ENCODE data around the gene PGLYRP2. TPM values are rescaled to one million over a fixed set of nuclear protein-coding genes. Genes with fewer than 3 reads are reported as not detected.

The PGLYRP2 gene
- total and polyA plus RNA-seq, 5 experiments from 2014 or later = 0.37 to 0.72 (median 0.69) TPM

DNA sequence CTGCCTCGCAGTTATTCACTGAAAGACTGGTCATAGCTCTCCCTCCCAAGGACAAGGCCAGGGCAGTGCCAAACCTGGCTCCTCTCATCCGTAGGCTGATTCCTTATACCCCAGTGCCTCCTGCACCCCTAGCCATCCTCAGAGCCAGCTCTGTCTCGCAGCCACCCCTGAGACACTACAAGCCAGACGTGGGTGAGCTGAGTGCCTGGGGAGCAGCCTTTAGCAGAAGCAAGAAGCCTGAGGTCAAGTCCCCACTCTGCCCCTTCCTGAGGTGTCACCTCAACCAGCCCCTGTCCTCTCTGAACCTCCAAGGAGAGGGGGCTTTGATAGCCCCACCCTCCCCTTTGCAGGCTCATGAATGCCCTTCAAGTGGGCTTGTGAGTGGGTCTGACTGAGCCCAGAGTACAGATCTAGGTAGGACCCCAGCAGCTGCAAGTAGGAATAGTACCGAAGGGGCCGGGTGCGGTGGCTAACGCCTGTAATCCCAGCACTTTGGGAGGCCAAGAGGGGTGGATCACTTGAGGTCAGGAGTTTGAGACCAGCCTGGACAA is 45.7 kb downstream of the PGLYRP2 start:
- Mint-ChIP-seq H3K27ac (peak overlapping the region; percentile 84 to 99 (median 95)), H3K4me3 (peak overlapping the region; percentile 88 to 99 (median 94)), H3K27me3 (no peaks in the 10 kb centered on the region), H3K9me3 (no peaks in the 10 kb centered on the region), H3K36me3 (no peaks in the 10 kb centered on the region), H3K4me1 (peaks cover 19 to 32% (median 27%) of the 10 kb centered on the region in 4 donors)
- ATAC-seq (no peak), DNase-seq (peak in 1 of 10 donors; percentile 61)
- POLR2A ChIA-PET = interaction anchor here (0.6 to 6.8 kb wide), 16 partner anchors 11 to 122 kb away, joined by 3 to 87 read pairs (median 6); partner anchors contain the start of genes AKAP8, AKAP8L, RASAL3 and WIZ

DNA sequence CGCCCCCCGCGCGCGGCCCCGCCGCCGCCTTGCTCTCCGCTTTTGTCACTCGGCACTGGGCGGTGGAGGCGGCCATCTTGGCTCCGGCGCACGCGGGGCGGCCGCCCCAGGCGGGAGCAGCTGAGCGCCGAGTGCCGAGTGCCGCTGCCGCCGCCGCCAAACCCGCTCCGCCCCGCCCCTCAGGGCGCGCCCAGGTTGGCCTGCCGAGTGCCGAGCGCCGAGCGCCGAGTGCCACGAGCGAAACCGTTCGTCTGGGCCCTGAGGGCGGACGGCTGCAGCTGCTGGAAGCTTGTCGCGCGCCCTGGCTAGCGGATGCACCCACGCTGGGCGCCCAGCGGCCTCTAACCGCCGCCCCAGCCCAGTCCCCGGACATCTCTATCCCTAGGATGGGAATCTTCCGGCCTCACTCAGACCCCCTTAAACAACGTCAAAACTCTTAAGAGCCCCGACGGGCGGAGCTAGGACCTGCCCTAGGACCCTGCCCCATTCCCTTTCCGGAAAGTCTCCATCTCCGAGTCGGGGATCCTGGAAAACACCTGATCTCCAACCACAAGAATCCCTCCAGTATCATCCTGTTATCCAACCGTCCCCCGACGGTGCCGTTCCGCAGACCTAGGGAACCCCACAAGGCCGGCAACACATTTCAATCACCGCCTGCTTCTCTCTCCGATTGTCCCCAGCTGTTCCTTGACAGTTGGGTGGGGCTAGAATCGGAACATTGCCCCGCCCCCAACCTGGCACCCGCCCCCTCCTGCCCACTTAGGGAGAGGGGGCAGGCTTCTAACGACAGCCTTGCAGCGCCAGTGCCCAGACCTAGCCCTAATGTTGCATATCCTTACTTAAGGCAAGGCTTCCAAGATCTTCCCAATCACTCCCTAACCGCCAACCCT is 46.4 kb downstream of the PGLYRP2 start:
- DNase-seq (peak; percentile 83 to 94 (median 90)), ATAC-seq (peak; percentile 89 to 94)
- Mint-ChIP-seq H3K4me3 (peak overlapping the region; percentile 88 to 99 (median 94)), H3K27ac (peak overlapping the region; percentile 84 to 99 (median 95)), H3K27me3 (no peaks in the 10 kb centered on the region), H3K36me3 (no peaks in the 10 kb centered on the region), H3K4me1 (peaks cover 19 to 34% (median 29%) of the 10 kb centered on the region in 4 donors), H3K9me3 (no peaks in the 10 kb centered on the region)
- POLR2A ChIA-PET = interaction anchor here (0.6 to 6.8 kb wide), 18 partner anchors 10 to 123 kb away, joined by 3 to 87 read pairs (median 6); partner anchors contain the start of genes AKAP8, AKAP8L, BRD4 and RASAL3

- ATAC-seq = peak; percentile 1 to 10
- no peaks in the 10 kb centered on the region for H3K27me3 Mint-ChIP-seq
- H3K4me3 Mint-ChIP-seq = peak overlapping the region; percentile 94 to 98 (median 96)
- H3K4me1 Mint-ChIP-seq = peaks cover 19 to 38% (median 29%) of the 10 kb centered on the region in 4 donors
- peak in 2 of 10 donors; percentile 26 to 59 for DNase-seq
- POLR2A ChIA-PET = interaction anchor here (0.8 to 6.8 kb wide), 15 partner anchors 10 to 124 kb away, joined by 3 to 87 read pairs (median 8); partner anchors contain the start of genes AKAP8, AKAP8L, RASAL3 and WIZ
- no peaks in the 10 kb centered on the region for H3K9me3 Mint-ChIP-seq
- H3K36me3 Mint-ChIP-seq = peaks cover 0 to 4% (median 4%) of the 10 kb centered on the region in 3 donors
- peak overlapping the region; percentile 77 to 97 (median 95) for H3K27ac Mint-ChIP-seq
Observed at GRCh38 chr19:15432018-15432494, 47.2 kb downstream of the PGLYRP2 start.

DNA sequence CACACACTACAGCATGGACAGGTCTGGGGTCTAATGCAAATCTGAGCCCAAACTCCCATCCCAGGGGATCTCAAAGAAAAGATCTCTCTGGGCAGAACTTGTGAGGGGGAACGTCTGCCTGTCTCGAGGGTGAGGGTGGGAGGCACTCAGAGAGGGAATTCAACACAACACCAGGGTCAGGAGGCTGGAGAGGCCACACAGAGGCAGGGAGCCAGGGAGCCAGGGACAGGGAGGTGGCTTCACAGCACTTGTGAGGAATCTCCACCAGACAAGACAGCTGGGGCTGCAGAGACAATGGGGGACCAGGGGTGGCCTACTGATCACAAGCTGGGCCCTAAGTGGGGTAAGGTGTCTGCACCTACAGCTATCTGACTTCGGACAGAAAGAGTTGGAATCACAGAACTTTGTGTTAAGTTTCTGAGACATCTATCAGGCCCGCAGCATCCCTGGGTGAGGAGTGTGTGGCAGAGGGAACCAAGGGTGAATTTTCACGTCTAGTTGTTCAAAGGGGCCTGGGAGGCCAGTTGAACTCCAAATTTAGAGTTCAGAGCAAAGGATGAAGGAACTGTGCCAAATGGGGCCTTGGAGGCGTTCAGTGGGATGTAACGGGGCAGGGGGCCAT is 47.8 kb downstream of the PGLYRP2 start:
- peaks cover 0 to 9% (median 5%) of the 10 kb centered on the region in 3 donors for H3K36me3 Mint-ChIP-seq
- H3K27me3 Mint-ChIP-seq = no peaks in the 10 kb centered on the region
- ATAC-seq = no peak
- H3K4me1 Mint-ChIP-seq = peaks cover 19 to 38% (median 29%) of the 10 kb centered on the region in 4 donors
- peak overlapping the region; percentile 94 to 98 (median 96) for H3K4me3 Mint-ChIP-seq
- H3K27ac Mint-ChIP-seq = peak overlapping the region; percentile 77 to 97 (median 95)
- POLR2A ChIA-PET = interaction anchor here (0.9 to 6.8 kb wide), 6 partner anchors 13 to 120 kb away, joined by 3 to 87 read pairs (median 11); partner anchors contain the start of genes AKAP8L and WIZ
- no peaks in the 10 kb centered on the region for H3K9me3 Mint-ChIP-seq
- DNase-seq = peak in 1 of 10 donors; percentile 53

- ATAC-seq = no peak
Observed at GRCh38 chr19:15430526-15431120, 48.7 kb downstream of the PGLYRP2 start.

GRCh38 chr19:15429825-15430467 is 49.4 kb downstream of the PGLYRP2 start:
- POLR2A ChIA-PET = interaction anchor here (0.7 to 6.8 kb wide), 5 partner anchors 12 to 150 kb away, joined by 3 to 87 read pairs (median 3); partner anchors contain the start of gene AKAP8L
- DNase-seq = no peak

More at GRCh38 chr19:15430526-15431120, 48.7 kb downstream of the PGLYRP2 start:
- POLR2A ChIA-PET = interaction anchor here (2.4 to 6.8 kb wide), 2 partner anchors 12 to 121 kb away, joined by 5 to 87 read pairs; partner anchors contain the start of gene AKAP8L
- Mint-ChIP-seq H3K27me3 (no peaks in the 10 kb centered on the region), H3K36me3 (peaks cover 0 to 16% (median 11%) of the 10 kb centered on the region in 3 donors), H3K27ac (peak overlapping the region in 5 of 10 donors; percentile 29 to 86 (median 65)), H3K9me3 (no peaks in the 10 kb centered on the region), H3K4me3 (peak overlapping the region; percentile 94 to 98 (median 96)), H3K4me1 (peaks cover 26 to 44% (median 30%) of the 10 kb centered on the region in 4 donors)
- DNase-seq = no peak

DNA sequence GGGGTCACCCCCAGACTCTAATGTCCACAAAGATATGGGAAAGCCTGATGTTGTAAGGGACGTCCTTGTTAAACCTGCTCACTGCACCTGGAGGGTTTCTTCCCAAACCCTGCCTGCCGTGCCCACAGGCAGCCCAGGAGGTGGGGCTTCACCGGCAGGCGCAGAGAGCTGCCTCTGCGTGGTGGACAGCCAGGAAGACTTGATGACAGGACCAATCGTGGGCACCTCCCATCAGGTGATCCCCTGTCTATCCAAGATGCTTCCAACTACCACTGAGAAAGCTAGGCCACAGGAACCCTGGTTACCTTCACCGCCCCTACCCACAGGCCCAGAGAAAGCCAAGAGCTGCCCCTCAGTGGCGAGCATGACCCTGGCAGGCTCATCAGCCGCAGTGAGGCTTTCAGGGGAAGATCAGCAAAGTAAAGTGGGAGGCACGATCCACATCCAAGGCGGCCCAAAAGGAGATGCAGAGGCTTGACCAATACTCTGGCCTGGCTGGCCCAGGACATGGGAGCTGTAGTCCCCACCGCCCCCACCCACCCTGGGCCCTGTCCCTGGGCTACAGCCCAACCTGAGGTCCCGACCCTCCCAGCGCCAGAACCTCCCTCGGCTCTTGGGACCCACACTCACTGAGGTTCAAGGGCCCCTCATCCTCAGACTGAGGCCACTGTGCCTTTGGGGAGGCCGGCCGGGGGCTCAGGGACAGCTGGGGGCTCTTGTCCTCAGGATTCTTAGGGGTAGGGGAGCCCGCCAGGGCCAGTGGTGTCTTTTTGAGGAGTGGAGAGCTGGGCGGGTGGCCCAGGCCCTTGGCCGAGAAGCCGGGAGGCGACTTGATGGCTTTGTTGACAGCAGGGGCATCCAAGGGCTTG is 50.1 kb downstream of the PGLYRP2 start:
- H3K27me3 Mint-ChIP-seq = no peaks in the 10 kb centered on the region
- H3K4me1 Mint-ChIP-seq = peaks cover 26 to 44% (median 30%) of the 10 kb centered on the region in 4 donors
- POLR2A ChIA-PET = interaction anchor here (0.7 to 6.8 kb wide), 6 partner anchors 11 to 151 kb away, joined by 3 to 87 read pairs (median 3); partner anchors contain the start of genes AKAP8L and WIZ
- peak overlapping the region in 4 of 10 donors; percentile 4 to 80 (median 24) for H3K4me3 Mint-ChIP-seq
- H3K9me3 Mint-ChIP-seq = no peaks in the 10 kb centered on the region
- no peak for ATAC-seq
- peaks cover 0 to 19% (median 11%) of the 10 kb centered on the region in 3 donors for H3K36me3 Mint-ChIP-seq
- H3K27ac Mint-ChIP-seq = peak overlapping the region in 2 of 10 donors; percentile 38 to 69
- DNase-seq = peak in 1 of 10 donors; percentile 58

More at GRCh38 chr19:15429825-15430467, 49.4 kb downstream of the PGLYRP2 start:
- H3K9me3 Mint-ChIP-seq = no peaks in the 10 kb centered on the region
- ATAC-seq = no peak
- H3K27ac Mint-ChIP-seq = peak overlapping the region in 4 of 10 donors; percentile 38 to 86 (median 58)
- H3K4me1 Mint-ChIP-seq = peaks cover 26 to 44% (median 30%) of the 10 kb centered on the region in 4 donors
- no peaks in the 10 kb centered on the region for H3K27me3 Mint-ChIP-seq
- H3K36me3 Mint-ChIP-seq = peaks cover 0 to 17% (median 11%) of the 10 kb centered on the region in 3 donors
- peak overlapping the region in 7 of 10 donors; percentile 40 to 94 (median 65) for H3K4me3 Mint-ChIP-seq

- Mint-ChIP-seq H3K27ac (peak overlapping the region in 2 of 10 donors; percentile 24 to 27), H3K36me3 (peaks cover 0 to 28% (median 18%) of the 10 kb centered on the region in 3 donors), H3K9me3 (no peaks in the 10 kb centered on the region), H3K27me3 (no peaks in the 10 kb centered on the region), H3K4me3 (peak overlapping the region in 1 of 10 donors; percentile 80), H3K4me1 (peaks cover 19 to 37% (median 24%) of the 10 kb centered on the region in 4 donors)
- ATAC-seq (no peak), DNase-seq (peak in 1 of 10 donors; percentile 51)
- POLR2A ChIA-PET = interaction anchor here (1.0 to 6.8 kb wide), 3 partner anchors 10 to 35 kb away, joined by 3 to 87 read pairs (median 3); partner anchors contain the start of genes AKAP8L and WIZ
Observed at GRCh38 chr19:15427991-15428471, 51.3 kb downstream of the PGLYRP2 start.

GRCh38 chr19:15427350-15427700 is 52.0 kb downstream of the PGLYRP2 start:
- H3K36me3 Mint-ChIP-seq = peaks cover 0 to 35% (median 24%) of the 10 kb centered on the region in 3 donors
- no peak overlapping the region for H3K4me3 Mint-ChIP-seq

More at GRCh38 chr19:15427350-15427700, 52.0 kb downstream of the PGLYRP2 start:
- DNase-seq (no peak), ATAC-seq (no peak)
- H3K4me1 Mint-ChIP-seq = peaks cover 19 to 35% (median 22%) of the 10 kb centered on the region in 4 donors
- H3K9me3 Mint-ChIP-seq = no peaks in the 10 kb centered on the region
- peak overlapping the region in 1 of 10 donors; percentile 53 for H3K27ac Mint-ChIP-seq
- H3K27me3 Mint-ChIP-seq = no peaks in the 10 kb centered on the region
- POLR2A ChIA-PET = no interaction called here

Measured in naive thymus-derived CD8-positive, alpha-beta T cell (primary cell).